Psoas muscle (tissue), 8 donors: ENCODE data around the gene NTNG1. TPM values are rescaled to one million over a fixed set of nuclear protein-coding genes. Genes with fewer than 3 reads are reported as not detected.

ENCODE experiments used
- ATAC-seq, 4 donors: fragments of 200-7000 bp; cut with Tn5 transposase; one replicate each; pipeline ENCODE4 v1.9.1; 2020; ENCODE audit warnings: moderate library complexity in 3 of 4, mild to moderate bottlenecking in 2 of 4
- DNase-seq, 2 donors: peaks; one replicate each; pipeline ENCODE4 v3.0.0-alpha.2; 2020
- H3K27ac ChIP-seq: fragments of 200-600 bp; one replicate; pipeline ENCODE4 v1.8.0; 2022
- H3K27me3 ChIP-seq, 3 donors: fragments of 200-600 bp in 1 of 3; one replicate each; pipeline versions ENCODE4 v1.6.1 to v1.8.0; 2013 to 2022; ENCODE audit warnings: low read length in 2 of 3, mild to moderate bottlenecking in 2 of 3, moderate library complexity in 1 of 3; ENCODE audit not compliant: insufficient read depth in 3 of 3
- H3K36me3 ChIP-seq, 2 donors: fragments of 200-600 bp in 1 of 2; one replicate each; pipeline versions ENCODE4 v1.6.1 to v1.8.0; 2013 to 2022; ENCODE audit warnings: low read depth in 1 of 2, mild to moderate bottlenecking in 1 of 2, moderate library complexity in 1 of 2; ENCODE audit not compliant: insufficient read depth in 1 of 2
- H3K4me1 ChIP-seq: fragments of 200-600 bp; one replicate; pipeline ENCODE4 v1.8.0; 2022
- H3K4me3 ChIP-seq: fragments of 200-600 bp; one replicate; pipeline ENCODE4 v1.8.0; 2022; ENCODE audit warnings: mild to moderate bottlenecking
- H3K9me3 ChIP-seq: fragments of 200-600 bp; one replicate; pipeline ENCODE4 v1.8.0; 2022
- CTCF ChIP-seq: fragments of 200-600 bp; IDR thresholded peaks from one replicate; pipeline ENCODE4 v1.8.0; 2022; ENCODE audit warnings: antibody characterized with exemption
- WGBS, 3 donors: extraction: QIAGEN DNeasy Blood & Tissue Kit; methylation state at CpG; one replicate each; pipeline versions ENCODE4 v1.1.6 to v1.1.7; 2013; 5-methylcytosine and 5-hydroxymethylcytosine counted together
- intact Hi-C, 2 donors: fragments of 100-400 bp; cut with DNase I; formaldehyde crosslinking; loops; one replicate each; pipeline versions ENCODE4 v1.11.0 to v1.14.2; 2022
- polyA plus RNA-seq, 3 donors: library from polyadenylated mRNA; stranded (reverse); fragments of 200-250 nt; gene quantifications; one replicate each; pipeline ENCODE4 v1.2.3, GENCODE V29; 2013
- total RNA-seq, 4 donors: library from RNA; stranded (reverse); fragmentation: NEBNext Ultra II Directional in 2 of 4; extraction: Animal tissue kit (Norgen Biotek cat#: 25700) in 2 of 4; gene quantifications; one replicate each; pipeline versions ENCODE4 v1.2.1 to v1.2.4, GENCODE V29; 2021 to 2023
- donor health status: healthy with polysubstance abuse.
- donor health status: DM: no; HTN: no; CAD: no; lungs with moderate emphysema.
- donor health status: Bipolar disorder and iron deficiency.
- donor health status: healthy.
- donor health status: DM: yes; HTN: yes; CAD: no.
- donor health status: DM: no; HTN: no; CAD: no.
- donor health status: DM: no; HTN: no; CAD: no.
- donor health status: DM: yes; HTN: yes; CAD: no.

NTNG1 gene
- total and polyA plus RNA-seq, 7 donors = 0.01 to 0.34 (median 0.27) TPM; not detected in 4

- no peak for TF ChIP-seq CTCF
- no peaks in the 10 kb centered on the region for H3K4me1 ChIP-seq
- no peaks in the 10 kb centered on the region for H3K27me3 ChIP-seq
- H3K36me3 ChIP-seq = no peaks in the 10 kb centered on the region
- WGBS, 3 donors = 42 to 49% (median 45%) methylated on average over 3 of the region's 3 CpGs
- intact Hi-C loops = no loop called here
- no peak overlapping the region for H3K4me3 ChIP-seq
- ATAC-seq (no peak), DNase-seq (no peak)
- no peaks in the 10 kb centered on the region for H3K9me3 ChIP-seq
- H3K27ac ChIP-seq = no peak overlapping the region
Observed at GRCh38 chr1:107486349-107486748, 345.5 kb downstream of the NTNG1 start.

GRCh38 chr1:107487506-107487905, 346.7 kb downstream of the NTNG1 start:
- DNase-seq (no peak), ATAC-seq (no peak)
- Histone ChIP-seq H3K9me3 (no peaks in the 10 kb centered on the region), H3K27me3 (no peaks in the 10 kb centered on the region), H3K4me1 (no peaks in the 10 kb centered on the region), H3K4me3 (no peak overlapping the region), H3K27ac (no peak overlapping the region), H3K36me3 (no peaks in the 10 kb centered on the region)
- WGBS, 3 donors = 25 to 62% (median 37%) methylated on average over 2 of the region's 2 CpGs
- intact Hi-C loops = no loop called here
- TF ChIP-seq CTCF = no peak

- intact Hi-C loops = loop anchor here in 1 of 2 donors (10.0 kb wide), 1 partner anchor 67 kb away; no protein-coding TSS in a partner anchor
- Histone ChIP-seq H3K27ac (no peak overlapping the region), H3K27me3 (no peaks in the 10 kb centered on the region), H3K4me3 (no peak overlapping the region), H3K36me3 (no peaks in the 10 kb centered on the region), H3K9me3 (no peaks in the 10 kb centered on the region), H3K4me1 (no peaks in the 10 kb centered on the region)
- TF ChIP-seq CTCF = no peak
- WGBS, 3 donors = 90 to 91% (median 90%) methylated on average over 4 of the region's 4 CpGs
- ATAC-seq (no peak), DNase-seq (no peak)
Observed at GRCh38 chr1:107491582-107491981, 350.7 kb downstream of the NTNG1 start.

- no peaks in the 10 kb centered on the region for H3K27me3 ChIP-seq
- WGBS, 3 donors = 61 to 72% (median 66%) methylated on average over 4 of the region's 4 CpGs
- no peaks in the 10 kb centered on the region for H3K4me1 ChIP-seq
- no peaks in the 10 kb centered on the region for H3K9me3 ChIP-seq
- ATAC-seq = no peak
- no peak overlapping the region for H3K4me3 ChIP-seq
- H3K36me3 ChIP-seq = no peaks in the 10 kb centered on the region
- TF ChIP-seq CTCF = no peak
- intact Hi-C loops = loop anchor here in 1 of 2 donors (10.0 kb wide), 1 partner anchor 68 kb away; no protein-coding TSS in a partner anchor
- no peak for DNase-seq
- no peak overlapping the region for H3K27ac ChIP-seq
Observed at GRCh38 chr1:107493111-107493716, 352.4 kb downstream of the NTNG1 start.

- intact Hi-C loops = loop anchor here in 1 of 2 donors (10.0 kb wide), 1 partner anchor 69 kb away; no protein-coding TSS in a partner anchor
- WGBS, 3 donors = 89 to 95% (median 91%) methylated on average over 6 of the region's 6 CpGs
- Histone ChIP-seq H3K36me3 (no peaks in the 10 kb centered on the region), H3K4me1 (no peaks in the 10 kb centered on the region), H3K27ac (no peak overlapping the region), H3K9me3 (no peaks in the 10 kb centered on the region), H3K27me3 (no peaks in the 10 kb centered on the region), H3K4me3 (no peak overlapping the region)
- ATAC-seq (no peak), DNase-seq (no peak)
- TF ChIP-seq CTCF = no peak
Observed at GRCh38 chr1:107494061-107494460, 353.2 kb downstream of the NTNG1 start.
